Activated CD8-positive, alpha-beta T cell treated with anti-CD3 and anti-CD28 coated beads, Interleukin-2, amount 10 ng/mL, durations not matched to agents 7 days and 5 days (primary cell): ENCODE data around the gene PACSIN1. TPM values are rescaled to one million over a fixed set of nuclear protein-coding genes. Genes with fewer than 3 reads are reported as not detected.

ENCODE experiments used
- ATAC-seq: fragments of 150-1000 bp; cut with Tn5 transposase; one replicate; pipeline ENCODE4 v1.10.0; 2021; ENCODE audit warnings: moderate library complexity
- CTCF ChIA-PET: fragments of 350-600 bp; sonication (Branson Sonifier 250); formaldehyde crosslinking; loops from one replicate; lab custom pipeline; 2021; ENCODE audit warnings: antibody characterized with exemption; lab: Charles Lee
- POLR2A ChIA-PET: fragments of 350-600 bp; sonication (Branson Sonifier 250); formaldehyde crosslinking; loops from one replicate; lab custom pipeline; 2021; ENCODE audit warnings: antibody characterized with exemption; lab: Charles Lee
- DNase-seq: peaks from one replicate; pipeline ENCODE4 v3.0.0-alpha.2; 2020
- H3K27ac Mint-ChIP-seq: one replicate; pipeline ENCODE4 v1.8.0; 2021; ENCODE audit warnings: mild to moderate bottlenecking, mixed read lengths
- H3K27me3 Mint-ChIP-seq: one replicate; pipeline ENCODE4 v1.8.0; 2021; ENCODE audit warnings: low read depth, mixed read lengths
- H3K36me3 Mint-ChIP-seq: one replicate; pipeline ENCODE4 v1.8.0; 2021; ENCODE audit warnings: low read depth, mixed read lengths
- H3K4me1 Mint-ChIP-seq: one replicate; pipeline ENCODE4 v1.8.0; 2021; ENCODE audit warnings: low read depth, mixed read lengths
- H3K4me3 Mint-ChIP-seq: one replicate; pipeline ENCODE4 v1.8.0; 2021; ENCODE audit warnings: mild to moderate bottlenecking, mixed read lengths
- H3K9me3 Mint-ChIP-seq: one replicate; pipeline ENCODE4 v1.8.0; 2022; ENCODE audit warnings: mixed read lengths; ENCODE audit not compliant: insufficient read depth
- total RNA-seq, 2 experiments: library from RNA; stranded (reverse); gene quantifications; one replicate each; pipeline ENCODE4 v1.2.3, GENCODE V29; 2021

PACSIN1 gene
- total RNA-seq, 2 experiments from 2014 or later: 1.4 to 1.9 TPM

- Mint-ChIP-seq H3K36me3 (no peaks in the 10 kb centered on the region), H3K27me3 (no peaks in the 10 kb centered on the region), H3K9me3 (no peaks in the 10 kb centered on the region), H3K4me3 (no peak overlapping the region), H3K4me1 (peaks cover 7% of the 10 kb centered on the region), H3K27ac (no peak overlapping the region)
- ATAC-seq (no peak), DNase-seq (no peak)
- ChIA-PET CTCF (interaction anchor here (0.6 to 3.0 kb wide), 4 partner anchors 23 to 613 kb away, joined by 3 to 26 read pairs (median 4); partner anchors contain the start of gene BLTP3A), POLR2A (interaction anchor here (0.5 to 0.6 kb wide), 2 partner anchors 48 to 265 kb away, joined by 3 read pairs; partner anchors contain the start of gene BLTP3A)
These were observed 60.5 kb downstream of the PACSIN1 start for GRCh38 chr6:34526241-34526972.

GRCh38 chr6:34526992-34527728, 61.3 kb downstream of the PACSIN1 start:
- no peaks in the 10 kb centered on the region for H3K36me3 Mint-ChIP-seq
- no peaks in the 10 kb centered on the region for H3K27me3 Mint-ChIP-seq
- peak overlapping the region; percentile 53 for H3K27ac Mint-ChIP-seq
- POLR2A ChIA-PET: interaction anchor here (0.6 kb wide), 2 partner anchors 265 to 622 kb away, joined by 3 read pairs; partner anchors contain the start of gene BLTP3A
- H3K9me3 Mint-ChIP-seq: no peaks in the 10 kb centered on the region
- DNase-seq: peak; percentile 97
- H3K4me3 Mint-ChIP-seq: peak overlapping the region; percentile 13
- ATAC-seq: peak; percentile 98
- peaks cover 7% of the 10 kb centered on the region for H3K4me1 Mint-ChIP-seq
- CTCF ChIA-PET: interaction anchor here (0.5 to 3.0 kb wide), 9 partner anchors 11 to 1093 kb away, joined by 3 to 26 read pairs (median 3); partner anchors contain the start of gene BLTP3A

- H3K27me3 Mint-ChIP-seq: no peaks in the 10 kb centered on the region
- H3K4me3 Mint-ChIP-seq: no peak overlapping the region
- POLR2A ChIA-PET: interaction anchor here (0.6 kb wide), 1 partner anchor 623 kb away, joined by 3 read pairs; no protein-coding TSS in a partner anchor
These were observed 62.1 kb downstream of the PACSIN1 start for GRCh38 chr6:34527751-34528670.

GRCh38 chr6:34528996-34529664, 63.3 kb downstream of the PACSIN1 start:
- DNase-seq (no peak), ATAC-seq (no peak)
- Mint-ChIP-seq H3K27ac (no peak overlapping the region), H3K4me3 (no peak overlapping the region), H3K9me3 (no peaks in the 10 kb centered on the region), H3K27me3 (no peaks in the 10 kb centered on the region), H3K4me1 (peaks cover 7% of the 10 kb centered on the region), H3K36me3 (no peaks in the 10 kb centered on the region)
- CTCF ChIA-PET: interaction anchor here (1.2 kb wide), 1 partner anchor 80 kb away, joined by 5 read pairs; no protein-coding TSS in a partner anchor
- POLR2A ChIA-PET: no interaction called here

More at GRCh38 chr6:34527751-34528670, 62.1 kb downstream of the PACSIN1 start:
- Mint-ChIP-seq H3K27ac (no peak overlapping the region), H3K36me3 (no peaks in the 10 kb centered on the region), H3K4me1 (peaks cover 7% of the 10 kb centered on the region), H3K9me3 (no peaks in the 10 kb centered on the region)
- ATAC-seq (no peak), DNase-seq (no peak)
- CTCF ChIA-PET: interaction anchor here (0.8 to 3.0 kb wide), 6 partner anchors 12 to 129 kb away, joined by 3 to 26 read pairs (median 4); no protein-coding TSS in a partner anchor

- peaks cover 7% of the 10 kb centered on the region for H3K4me1 Mint-ChIP-seq
- ATAC-seq: no peak
- POLR2A ChIA-PET: no interaction called here
These were observed 63.9 kb downstream of the PACSIN1 start for GRCh38 chr6:34529665-34530327.

GRCh38 chr6:34530753-34531365, 65.0 kb downstream of the PACSIN1 start:
- CTCF ChIA-PET: no interaction called here
- DNase-seq (no peak), ATAC-seq (no peak)
- no peaks in the 10 kb centered on the region for H3K9me3 Mint-ChIP-seq
- POLR2A ChIA-PET: no interaction called here
- H3K4me1 Mint-ChIP-seq: peaks cover 7% of the 10 kb centered on the region
- H3K27me3 Mint-ChIP-seq: no peaks in the 10 kb centered on the region
- no peaks in the 10 kb centered on the region for H3K36me3 Mint-ChIP-seq
- H3K4me3 Mint-ChIP-seq: no peak overlapping the region
- H3K27ac Mint-ChIP-seq: no peak overlapping the region

More at GRCh38 chr6:34529665-34530327, 63.9 kb downstream of the PACSIN1 start:
- Mint-ChIP-seq H3K27me3 (no peaks in the 10 kb centered on the region), H3K27ac (no peak overlapping the region), H3K9me3 (no peaks in the 10 kb centered on the region), H3K36me3 (no peaks in the 10 kb centered on the region), H3K4me3 (no peak overlapping the region)
- CTCF ChIA-PET: interaction anchor here (1.2 kb wide), 1 partner anchor 79 kb away, joined by 5 read pairs; no protein-coding TSS in a partner anchor
- no peak for DNase-seq

GRCh38 chr6:34531580-34532201, 65.8 kb downstream of the PACSIN1 start:
- Mint-ChIP-seq H3K4me3 (no peak overlapping the region), H3K27me3 (no peaks in the 10 kb centered on the region), H3K27ac (no peak overlapping the region), H3K36me3 (no peaks in the 10 kb centered on the region), H3K9me3 (no peaks in the 10 kb centered on the region), H3K4me1 (peaks cover 7% of the 10 kb centered on the region)
- DNase-seq (peak; percentile 26), ATAC-seq (no peak)
- ChIA-PET POLR2A (no interaction called here), CTCF (no interaction called here)

GRCh38 chr6:34532230-34532629, 66.4 kb downstream of the PACSIN1 start:
- Mint-ChIP-seq H3K9me3 (no peaks in the 10 kb centered on the region), H3K27me3 (no peaks in the 10 kb centered on the region), H3K4me1 (peaks cover 6% of the 10 kb centered on the region), H3K27ac (no peak overlapping the region), H3K4me3 (no peak overlapping the region), H3K36me3 (no peaks in the 10 kb centered on the region)
- ChIA-PET CTCF (no interaction called here), POLR2A (no interaction called here)
- DNase-seq (no peak), ATAC-seq (no peak)

GRCh38 chr6:34534146-34534545, 68.3 kb downstream of the PACSIN1 start:
- POLR2A ChIA-PET: no interaction called here
- H3K36me3 Mint-ChIP-seq: no peaks in the 10 kb centered on the region

GRCh38 chr6:34534656-34535055, 68.8 kb downstream of the PACSIN1 start:
- Mint-ChIP-seq H3K9me3 (no peaks in the 10 kb centered on the region), H3K27me3 (no peaks in the 10 kb centered on the region), H3K27ac (no peak overlapping the region), H3K4me3 (no peak overlapping the region), H3K4me1 (no peaks in the 10 kb centered on the region), H3K36me3 (no peaks in the 10 kb centered on the region)
- POLR2A ChIA-PET: no interaction called here
- DNase-seq: no peak
- ATAC-seq: no peak
- CTCF ChIA-PET: no interaction called here

More at GRCh38 chr6:34534146-34534545, 68.3 kb downstream of the PACSIN1 start:
- CTCF ChIA-PET: no interaction called here
- H3K4me1 Mint-ChIP-seq: no peaks in the 10 kb centered on the region
- ATAC-seq: no peak
- no peak overlapping the region for H3K27ac Mint-ChIP-seq
- H3K9me3 Mint-ChIP-seq: no peaks in the 10 kb centered on the region
- no peak for DNase-seq
- no peak overlapping the region for H3K4me3 Mint-ChIP-seq
- no peaks in the 10 kb centered on the region for H3K27me3 Mint-ChIP-seq
